IPS-20b (cell line): ENCODE measurements around the gene PPP4R4.

Experiments used
- H3K27ac ChIP-seq: one replicate; pipeline ENCODE4 v1.5.1; 2013; ENCODE audit warnings: low read length
- H3K27me3 ChIP-seq: 2 replicates; pipeline ENCODE4 v1.6.1; 2013; ENCODE audit warnings: mild to moderate bottlenecking, low read length, inconsistent platforms; ENCODE audit not compliant: insufficient read depth
- H3K36me3 ChIP-seq: 2 replicates; pipeline ENCODE4 v1.6.1; 2013; ENCODE audit warnings: low read depth, mild to moderate bottlenecking, inconsistent platforms, low read length, moderate library complexity; ENCODE audit not compliant: insufficient read depth
- H3K4me1 ChIP-seq: 2 replicates; pipeline ENCODE4 v1.6.1; 2013; ENCODE audit warnings: mild to moderate bottlenecking, control low read depth, inconsistent platforms, low read length, moderate library complexity; ENCODE audit not compliant: insufficient read depth
- H3K4me3 ChIP-seq: 2 replicates; pipeline ENCODE4 v1.5.1; 2013; ENCODE audit warnings: mild to moderate bottlenecking, low read length, inconsistent platforms
- H3K9ac ChIP-seq: 2 replicates; pipeline ENCODE4 v1.6.1; 2013; ENCODE audit warnings: low read depth, mild to moderate bottlenecking, inconsistent platforms, low read length, moderate library complexity
- H3K9me3 ChIP-seq: 2 replicates; pipeline ENCODE4 v1.6.1; 2013; ENCODE audit warnings: mild to moderate bottlenecking, low read depth, low read length, inconsistent platforms; ENCODE audit not compliant: insufficient read depth

Gene PPP4R4

GRCh38 chr14:94165744-94166143 is 8.4 kb upstream of the PPP4R4 start:
- H3K27me3 ChIP-seq, result peaks cover 19% of the 10 kb centered on the region; the same call in 1 of the 2 replicates
- H3K27ac ChIP-seq, result no peak overlapping the region
- no peak overlapping the region for H3K9ac ChIP-seq
- H3K4me3 ChIP-seq, result no peak overlapping the region
- no peaks in the 10 kb centered on the region for H3K9me3 ChIP-seq
- H3K4me1 ChIP-seq, result peaks cover 13% of the 10 kb centered on the region; the same call in 1 of the 2 replicates
- no peaks in the 10 kb centered on the region for H3K36me3 ChIP-seq

DNA sequence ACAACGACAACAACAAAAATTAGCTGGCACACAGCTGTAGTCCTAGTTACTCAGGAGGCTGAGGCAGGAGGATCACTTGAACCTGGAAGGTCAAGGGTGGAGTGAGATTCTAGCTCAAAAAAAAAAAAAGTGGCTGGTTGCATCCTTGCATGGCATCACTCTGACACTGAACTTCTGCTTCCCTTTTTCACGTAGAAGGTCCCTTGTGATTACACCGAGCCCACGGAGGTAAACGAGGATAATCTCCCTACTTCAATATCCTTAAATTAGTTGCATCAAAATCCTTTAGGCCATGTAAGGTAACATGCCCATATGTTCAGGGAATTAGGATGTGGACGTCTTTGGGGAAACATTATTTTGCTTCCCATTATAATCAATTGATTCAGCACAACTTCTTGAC is 4.0 kb upstream of the PPP4R4 start:
- Histone ChIP-seq H3K9me3 (no peaks in the 10 kb centered on the region), H3K4me3 (no peak overlapping the region), H3K27me3 (peaks cover 18% of the 10 kb centered on the region), H3K9ac (no peak overlapping the region), H3K36me3 (no peaks in the 10 kb centered on the region), H3K4me1 (peaks cover 5% of the 10 kb centered on the region; the same call in 1 of the 2 replicates), H3K27ac (no peak overlapping the region)

GRCh38 chr14:94171208-94171607 is 2.9 kb upstream of the PPP4R4 start:
- no peak overlapping the region for H3K9ac ChIP-seq

GRCh38 chr14:94172545-94172944 is 1.6 kb upstream of the PPP4R4 start:
- no peak overlapping the region for H3K4me3 ChIP-seq
- peaks cover 32% of the 10 kb centered on the region for H3K27me3 ChIP-seq
- H3K9me3 ChIP-seq, result no peaks in the 10 kb centered on the region
- H3K27ac ChIP-seq, result no peak overlapping the region
- no peaks in the 10 kb centered on the region for H3K36me3 ChIP-seq
- peaks cover 21% of the 10 kb centered on the region; the same call in 1 of the 2 replicates for H3K4me1 ChIP-seq
- no peak overlapping the region for H3K9ac ChIP-seq

More at GRCh38 chr14:94171208-94171607, 2.9 kb upstream of the PPP4R4 start:
- H3K27ac ChIP-seq, result no peak overlapping the region
- no peaks in the 10 kb centered on the region for H3K36me3 ChIP-seq
- H3K9me3 ChIP-seq, result no peaks in the 10 kb centered on the region
- peaks cover 23% of the 10 kb centered on the region for H3K27me3 ChIP-seq
- peaks cover 11% of the 10 kb centered on the region; the same call in 1 of the 2 replicates for H3K4me1 ChIP-seq
- no peak overlapping the region for H3K4me3 ChIP-seq

DNA sequence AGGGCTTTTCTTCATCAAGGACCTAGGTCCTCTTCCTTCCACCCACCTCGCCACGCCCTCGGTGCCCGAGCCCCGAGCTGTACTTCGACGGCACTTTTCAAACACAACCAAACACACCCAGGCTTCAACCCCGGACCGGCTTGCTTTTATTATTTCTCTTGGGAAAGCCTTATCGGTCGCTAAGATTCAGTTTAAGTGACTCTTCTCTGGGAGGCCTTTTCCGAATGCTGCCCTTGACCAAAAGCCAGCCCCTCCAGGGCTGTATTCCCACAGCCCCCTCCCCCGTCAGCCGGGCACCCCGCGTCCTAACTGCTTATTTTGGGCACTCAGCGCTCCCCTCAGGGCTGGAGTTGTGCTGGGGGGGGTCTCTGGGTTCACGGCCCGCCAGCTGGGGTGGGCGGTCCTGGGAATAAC is 644 bp upstream of the PPP4R4 start:
- Histone ChIP-seq H3K9me3 (no peaks in the 10 kb centered on the region), H3K27me3 (peaks cover 32% of the 10 kb centered on the region), H3K4me1 (peaks cover 24% of the 10 kb centered on the region; the same call in 1 of the 2 replicates), H3K4me3 (peak overlapping the region; percentile 88), H3K36me3 (no peaks in the 10 kb centered on the region), H3K9ac (peak overlapping the region; percentile 76), H3K27ac (no peak overlapping the region)

- Histone ChIP-seq H3K27me3 (peaks cover 32% of the 10 kb centered on the region), H3K4me3 (peak overlapping the region; percentile 70; the same call in 1 of the 2 replicates), H3K36me3 (no peaks in the 10 kb centered on the region), H3K9me3 (no peaks in the 10 kb centered on the region), H3K9ac (peak overlapping the region; percentile 69; the same call in 1 of the 2 replicates), H3K27ac (no peak overlapping the region), H3K4me1 (peaks cover 27% of the 10 kb centered on the region)
Measured at GRCh38 chr14:94174604-94175010, 485 bp downstream of the PPP4R4 start.

DNA sequence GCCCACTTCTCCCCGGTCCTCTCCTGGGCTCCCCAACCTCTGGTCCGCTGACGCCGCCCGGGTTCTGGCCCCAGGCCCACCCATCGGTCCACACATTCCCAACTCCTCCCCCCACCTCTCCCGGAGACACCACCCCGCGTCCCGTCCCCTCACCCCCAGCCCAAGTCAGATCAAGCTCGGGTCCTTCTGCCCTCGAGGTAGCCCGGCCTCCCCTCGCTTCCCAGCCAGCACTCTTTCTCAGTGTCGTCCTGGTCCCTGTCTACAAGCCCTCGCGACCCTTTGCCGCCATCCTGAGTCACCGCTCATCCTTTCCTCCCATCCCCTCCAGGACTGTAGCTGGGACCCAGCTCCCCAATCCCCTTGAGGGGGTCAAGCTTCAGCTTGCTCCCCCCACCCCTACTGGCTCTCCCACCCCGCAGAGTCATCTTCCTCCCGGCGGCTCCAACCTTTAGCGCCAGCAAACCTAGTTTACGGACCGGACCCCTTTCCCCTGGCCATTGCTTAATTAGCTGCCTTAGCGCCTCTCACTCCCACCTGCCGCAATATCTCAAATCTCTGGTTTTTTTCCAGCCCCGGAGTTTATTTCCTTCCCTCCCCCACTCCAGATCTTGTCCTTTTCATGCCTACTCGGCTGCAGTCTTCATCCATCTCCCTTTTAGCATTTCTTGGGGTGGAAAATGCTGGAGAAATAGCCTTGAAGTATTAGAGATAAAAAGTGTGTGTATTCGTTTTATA is 1.1 kb downstream of the PPP4R4 start:
- H3K4me3 ChIP-seq, result peak overlapping the region; percentile 70
- H3K36me3 ChIP-seq, result no peaks in the 10 kb centered on the region
- no peak overlapping the region for H3K27ac ChIP-seq
- H3K9ac ChIP-seq, result peak overlapping the region; percentile 69; the same call in 1 of the 2 replicates
- H3K4me1 ChIP-seq, result peaks cover 32% of the 10 kb centered on the region
- no peaks in the 10 kb centered on the region for H3K9me3 ChIP-seq
- peaks cover 32% of the 10 kb centered on the region for H3K27me3 ChIP-seq

GRCh38 chr14:94175747-94176146 is 1.6 kb downstream of the PPP4R4 start:
- Histone ChIP-seq H3K4me3 (peak overlapping the region; percentile 70), H3K9ac (peak overlapping the region; percentile 69; the same call in 1 of the 2 replicates), H3K27ac (no peak overlapping the region)

GRCh38 chr14:94176808-94177207 is 2.7 kb downstream of the PPP4R4 start:
- no peak overlapping the region for H3K9ac ChIP-seq
- no peaks in the 10 kb centered on the region for H3K36me3 ChIP-seq
- H3K27ac ChIP-seq, result no peak overlapping the region
- H3K27me3 ChIP-seq, result peaks cover 32% of the 10 kb centered on the region
- H3K9me3 ChIP-seq, result no peaks in the 10 kb centered on the region
- peaks cover 35% of the 10 kb centered on the region for H3K4me1 ChIP-seq
- no peak overlapping the region for H3K4me3 ChIP-seq

More at GRCh38 chr14:94175747-94176146, 1.6 kb downstream of the PPP4R4 start:
- Histone ChIP-seq H3K36me3 (no peaks in the 10 kb centered on the region), H3K4me1 (peaks cover 35% of the 10 kb centered on the region), H3K27me3 (peaks cover 32% of the 10 kb centered on the region), H3K9me3 (no peaks in the 10 kb centered on the region)

DNA sequence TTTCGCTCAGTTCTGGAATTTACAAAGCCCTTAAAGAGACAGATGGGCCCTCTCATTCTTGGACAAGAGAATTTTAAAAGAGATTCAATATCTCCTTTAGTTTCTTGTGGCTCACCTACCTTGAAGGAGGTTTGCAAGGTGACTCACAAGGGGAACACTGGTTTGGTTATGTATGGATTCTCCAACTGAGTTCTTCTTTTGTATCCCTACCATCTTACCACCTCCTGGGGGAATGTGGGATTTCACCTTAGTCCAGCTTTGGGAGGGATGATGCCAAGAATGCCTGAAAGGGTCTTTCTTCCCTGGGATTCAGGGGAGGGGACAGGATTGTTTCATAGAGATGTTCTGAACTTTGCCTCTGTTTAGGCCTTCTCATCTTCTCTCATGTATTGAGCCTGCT is 3.7 kb downstream of the PPP4R4 start:
- peaks cover 35% of the 10 kb centered on the region for H3K4me1 ChIP-seq
- H3K4me3 ChIP-seq, result no peak overlapping the region
- no peaks in the 10 kb centered on the region for H3K9me3 ChIP-seq
- no peak overlapping the region for H3K27ac ChIP-seq
- no peak overlapping the region for H3K9ac ChIP-seq
- H3K36me3 ChIP-seq, result no peaks in the 10 kb centered on the region
- peaks cover 22% of the 10 kb centered on the region for H3K27me3 ChIP-seq

GRCh38 chr14:94179244-94179643 is 5.1 kb downstream of the PPP4R4 start:
- no peaks in the 10 kb centered on the region for H3K9me3 ChIP-seq
- peaks cover 38% of the 10 kb centered on the region for H3K4me1 ChIP-seq
- no peaks in the 10 kb centered on the region for H3K36me3 ChIP-seq
- H3K9ac ChIP-seq, result no peak overlapping the region
- H3K4me3 ChIP-seq, result no peak overlapping the region
- H3K27me3 ChIP-seq, result peaks cover 20% of the 10 kb centered on the region
- H3K27ac ChIP-seq, result no peak overlapping the region

DNA sequence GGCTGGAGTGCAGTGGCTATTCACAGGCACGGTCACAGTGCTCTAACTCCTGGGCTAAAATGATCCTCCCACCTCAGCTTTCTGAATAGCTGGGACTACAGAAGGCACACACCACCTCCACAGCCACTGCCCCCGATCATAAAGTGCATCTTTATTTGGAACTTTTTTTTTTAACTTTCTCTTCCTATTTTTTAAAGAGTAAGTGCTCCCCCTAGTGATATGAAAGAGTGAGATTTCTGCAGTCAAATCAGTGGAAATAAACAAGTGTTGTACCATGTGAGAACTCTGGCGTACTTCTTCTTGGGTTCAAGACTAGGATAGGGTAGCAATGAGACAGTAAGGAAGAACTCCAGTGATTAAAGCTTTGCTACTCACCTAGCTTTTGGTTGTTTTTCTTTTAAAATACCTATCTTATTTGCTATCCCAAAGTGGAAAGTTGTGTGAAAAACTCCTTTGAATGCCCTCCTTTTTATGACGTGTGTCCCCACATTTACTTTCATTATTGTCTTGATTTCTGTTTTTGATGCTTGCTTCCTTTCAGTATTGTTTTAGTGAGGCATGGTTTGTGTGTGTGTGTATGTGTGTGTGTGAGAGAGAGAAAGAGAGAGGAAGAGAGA is 6.6 kb downstream of the PPP4R4 start:
- Histone ChIP-seq H3K9me3 (no peaks in the 10 kb centered on the region), H3K9ac (no peak overlapping the region), H3K27ac (no peak overlapping the region), H3K4me3 (no peak overlapping the region), H3K27me3 (peaks cover 14% of the 10 kb centered on the region), H3K36me3 (no peaks in the 10 kb centered on the region), H3K4me1 (peaks cover 34% of the 10 kb centered on the region)
